ENCODE data around the gene HSPB9.

DNA sequence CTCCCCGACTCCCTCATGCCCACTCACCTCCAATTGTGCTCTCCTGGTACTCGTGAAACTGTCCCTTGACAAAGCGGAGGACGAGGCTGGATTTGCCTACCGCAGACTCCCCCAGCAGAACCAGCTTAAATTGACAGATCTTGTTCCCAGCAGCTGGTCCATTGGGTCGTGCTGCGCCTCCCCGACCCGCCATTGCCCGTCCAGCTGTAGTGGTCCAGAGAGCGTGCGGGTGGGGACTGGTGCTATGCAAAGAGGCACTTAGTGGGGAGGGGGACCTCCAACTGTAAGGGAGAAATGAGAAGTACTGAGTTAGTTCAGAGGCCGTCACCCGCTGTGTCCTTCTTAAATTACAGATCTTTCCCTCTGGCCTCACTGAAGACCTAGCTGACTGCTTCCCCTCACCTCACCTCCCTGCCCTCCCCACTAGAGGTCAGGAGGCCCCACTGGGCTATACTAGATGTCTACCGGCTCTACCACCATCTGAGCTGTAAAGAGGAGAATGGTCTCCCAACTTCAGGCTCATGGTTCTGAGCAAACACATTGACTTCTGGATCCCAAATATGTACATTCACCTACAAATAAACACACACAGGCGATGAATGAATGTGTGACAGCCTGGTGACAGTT, 7.8 kb downstream of the HSPB9 start:
- TF ChIP-seq, protein P1, sequence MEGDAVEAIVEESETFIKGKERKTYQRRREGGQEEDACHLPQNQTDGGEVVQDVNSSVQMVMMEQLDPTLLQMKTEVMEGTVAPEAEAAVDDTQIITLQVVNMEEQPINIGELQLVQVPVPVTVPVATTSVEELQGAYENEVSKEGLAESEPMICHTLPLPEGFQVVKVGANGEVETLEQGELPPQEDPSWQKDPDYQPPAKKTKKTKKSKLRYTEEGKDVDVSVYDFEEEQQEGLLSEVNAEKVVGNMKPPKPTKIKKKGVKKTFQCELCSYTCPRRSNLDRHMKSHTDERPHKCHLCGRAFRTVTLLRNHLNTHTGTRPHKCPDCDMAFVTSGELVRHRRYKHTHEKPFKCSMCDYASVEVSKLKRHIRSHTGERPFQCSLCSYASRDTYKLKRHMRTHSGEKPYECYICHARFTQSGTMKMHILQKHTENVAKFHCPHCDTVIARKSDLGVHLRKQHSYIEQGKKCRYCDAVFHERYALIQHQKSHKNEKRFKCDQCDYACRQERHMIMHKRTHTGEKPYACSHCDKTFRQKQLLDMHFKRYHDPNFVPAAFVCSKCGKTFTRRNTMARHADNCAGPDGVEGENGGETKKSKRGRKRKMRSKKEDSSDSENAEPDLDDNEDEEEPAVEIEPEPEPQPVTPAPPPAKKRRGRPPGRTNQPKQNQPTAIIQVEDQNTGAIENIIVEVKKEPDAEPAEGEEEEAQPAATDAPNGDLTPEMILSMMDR (IDR thresholded peaks at IDR 0.05; ENCODE audit: low read depth, low read length): no peak
- TF ChIP-seq MAX (IDR thresholded peaks at IDR 0.05; ENCODE audit: low read depth, low read length) (no peak), POLR2A (IDR thresholded peaks at IDR 0.05; ENCODE audit: extremely low read depth, insufficient read length) (no peak), MYC (IDR thresholded peaks at IDR 0.05; ENCODE audit: low read depth, low read length) (no peak)

Measured in NB4 (cell line).